ENCODE data around the gene ESPNL.

GRCh38 chr2:238098901-238099713 is 1.0 kb upstream of the ESPNL start:
- TF ChIP-seq POLR2A (IDR thresholded peaks at IDR 0.05; ENCODE audit: low read depth) (no peak), CTCF (IDR thresholded peaks at IDR 0.05) (no peak), POLR2AphosphoS5 (IDR thresholded peaks at IDR 0.05) (no peak)

Measured in esophagus muscularis mucosa (tissue), 3 donors.